Sigmoid colon (tissue), 4 donors: ENCODE measurements around the gene C11orf42.

Source experiments
- CTCF ChIP-seq, 4 experiments: fragments of 450-650 bp in 3 of 4; fragments of 200-600 bp in 1 of 4; IDR thresholded peaks; one replicate each; pipeline ENCODE4 v1.5.1; 2016 to 2019; ENCODE audit warnings: antibody characterized with exemption in 4 of 4, mild to moderate bottlenecking in 3 of 4, moderate library complexity in 2 of 4
- EP300 ChIP-seq, 4 donors: sonication (generic); formaldehyde crosslinking; IDR thresholded peaks; one replicate each; pipeline ENCODE4 v1.6.1; 2017; ENCODE audit warnings: antibody characterized with exemption in 4 of 4
- POLR2A ChIP-seq, 2 donors: fragments of 450-650 bp; IDR thresholded peaks; one replicate each; pipeline ENCODE4 v1.6.1; 2016; ENCODE audit warnings: antibody characterized with exemption in 2 of 2, mild to moderate bottlenecking in 2 of 2, moderate library complexity in 2 of 2
- POLR2AphosphoS5 ChIP-seq, 4 donors: sonication (generic); formaldehyde crosslinking; IDR thresholded peaks; one replicate each; pipeline ENCODE4 v1.6.1; 2017; ENCODE audit warnings: antibody characterized with exemption in 4 of 4

GRCh38 chr11:6201481-6201880, 3.9 kb upstream of the C11orf42 start:
- no peak for TF ChIP-seq CTCF (IDR thresholded peaks at IDR 0.05)
- no peak for TF ChIP-seq POLR2A (IDR thresholded peaks at IDR 0.05)
- TF ChIP-seq EP300 (IDR thresholded peaks at IDR 0.05): no peak
- TF ChIP-seq POLR2AphosphoS5 (IDR thresholded peaks at IDR 0.05): no peak
